Measurements from ENCODE around the gene MAPKAP1.

DNA sequence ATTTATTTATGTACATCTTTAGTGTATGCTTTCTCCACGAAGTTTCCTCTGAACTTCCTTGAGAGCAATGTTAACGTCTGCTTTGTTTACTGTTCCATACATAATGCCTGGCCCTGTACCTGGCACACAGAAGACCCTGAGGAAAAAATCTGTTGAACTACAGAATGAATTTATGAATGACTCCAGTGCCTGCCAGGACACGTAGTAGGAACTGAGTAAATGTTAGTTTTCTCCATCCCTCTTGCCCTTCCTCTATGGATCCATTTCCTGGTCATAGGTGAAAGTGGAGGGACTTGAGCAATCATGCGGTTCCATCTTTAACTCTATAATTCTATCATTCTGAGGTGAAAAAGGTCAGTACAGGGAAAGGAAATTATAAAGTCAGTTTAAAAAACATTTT is 117.7 kb downstream of the MAPKAP1 start:
- TF ChIP-seq CTCF (IDR thresholded peaks at IDR 0.05; ENCODE audit: insufficient read depth, low read length) (no peak), POLR2AphosphoS5 (IDR thresholded peaks at IDR 0.05; ENCODE audit: low read depth) (no peak), REST (IDR thresholded peaks at IDR 0.05; ENCODE audit: insufficient replicate concordance, low read depth) (no peak), SPI1 (IDR thresholded peaks at IDR 0.05; ENCODE audit: borderline replicate concordance, low read depth) (no peak)

Data from HL-60 (cell line).